Renal cortical epithelial cell (primary cell): ENCODE data around the gene LRMDA. TPM values are rescaled to one million over a fixed set of nuclear protein-coding genes. Genes with fewer than 3 reads are reported as not detected.

Source experiments
- DNase-seq: peaks from one replicate; pipeline ENCODE4 v3.0.0-alpha.2; 2011; ENCODE audit warnings: low read depth
- total RNA-seq: library from RNA; depleted of rRNA; stranded (reverse); fragments of >200 nt; gene quantifications from 2 replicates; pipeline ENCODE4 v1.2.3, GENCODE V29; 2014

The LRMDA gene
- total RNA-seq, 1 donor from 2014 or later: 11.7 TPM

DNA sequence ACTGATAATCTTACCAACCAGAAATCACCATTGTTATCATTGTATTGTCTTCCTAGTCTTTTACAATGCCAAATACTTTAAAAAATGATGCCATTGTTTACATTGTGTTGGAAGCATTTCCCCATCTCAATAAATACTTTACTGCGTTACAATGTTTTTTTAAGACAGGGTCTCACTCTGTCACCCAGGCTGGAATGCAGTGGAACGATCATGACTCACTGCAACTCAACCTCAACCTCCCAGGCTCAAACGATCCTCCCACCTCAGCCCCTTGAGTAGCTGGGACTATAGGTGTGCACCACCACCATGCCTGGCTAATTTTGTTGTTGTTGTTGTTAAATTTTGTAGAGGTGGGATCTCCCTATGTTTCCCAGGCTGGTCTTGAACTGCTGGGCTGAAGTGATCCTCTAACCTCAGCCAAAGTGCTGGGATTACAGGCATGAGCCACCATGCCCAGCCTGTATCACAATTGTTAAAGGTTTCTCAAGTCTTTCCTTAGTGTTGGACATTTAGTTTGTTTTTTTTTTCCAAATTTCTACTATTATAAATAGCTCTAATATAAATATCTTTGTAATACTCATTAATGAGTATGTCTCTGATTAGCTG, 13.5 kb downstream of the LRMDA start:
- DNase-seq: peak; percentile 15

DNA sequence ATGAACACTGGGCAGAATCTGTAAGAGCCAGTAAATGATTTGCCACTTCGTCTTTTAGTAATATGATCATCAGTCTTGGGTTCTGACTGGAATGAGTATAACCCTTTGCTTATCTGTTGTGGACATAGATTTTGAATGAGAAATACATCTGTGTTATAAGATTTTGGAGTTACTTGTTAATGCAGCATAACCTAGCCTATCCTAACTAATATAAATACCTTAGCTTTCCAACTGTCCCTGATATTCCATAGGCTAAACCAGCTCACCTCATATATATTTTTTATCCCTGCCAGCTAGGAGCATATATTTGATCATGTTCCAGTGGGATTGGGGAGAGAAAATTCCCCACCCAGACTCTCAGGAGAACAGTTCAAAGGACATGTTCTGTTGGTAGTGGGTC, 15.1 kb downstream of the LRMDA start:
- DNase-seq: no peak

DNA sequence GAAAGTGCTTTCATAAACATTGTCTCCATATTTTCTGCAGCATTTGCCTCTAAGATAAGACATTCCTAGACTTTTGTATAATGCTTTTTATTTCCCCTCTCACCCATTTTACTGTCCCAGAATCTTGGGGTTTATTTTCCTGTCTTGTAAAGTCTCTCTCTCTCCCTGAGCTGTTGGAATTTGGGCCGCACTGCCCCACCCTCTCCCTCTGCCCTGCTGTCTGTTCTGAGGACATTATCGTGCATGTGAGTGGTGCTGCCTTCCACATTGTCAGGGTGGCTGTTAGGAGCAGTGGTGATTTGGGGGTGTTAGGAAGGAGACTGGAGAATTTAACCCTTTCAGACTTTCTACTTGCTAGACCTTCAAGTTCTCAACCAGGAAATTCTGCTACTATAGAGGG, 16.7 kb downstream of the LRMDA start:
- DNase-seq: no peak

DNA sequence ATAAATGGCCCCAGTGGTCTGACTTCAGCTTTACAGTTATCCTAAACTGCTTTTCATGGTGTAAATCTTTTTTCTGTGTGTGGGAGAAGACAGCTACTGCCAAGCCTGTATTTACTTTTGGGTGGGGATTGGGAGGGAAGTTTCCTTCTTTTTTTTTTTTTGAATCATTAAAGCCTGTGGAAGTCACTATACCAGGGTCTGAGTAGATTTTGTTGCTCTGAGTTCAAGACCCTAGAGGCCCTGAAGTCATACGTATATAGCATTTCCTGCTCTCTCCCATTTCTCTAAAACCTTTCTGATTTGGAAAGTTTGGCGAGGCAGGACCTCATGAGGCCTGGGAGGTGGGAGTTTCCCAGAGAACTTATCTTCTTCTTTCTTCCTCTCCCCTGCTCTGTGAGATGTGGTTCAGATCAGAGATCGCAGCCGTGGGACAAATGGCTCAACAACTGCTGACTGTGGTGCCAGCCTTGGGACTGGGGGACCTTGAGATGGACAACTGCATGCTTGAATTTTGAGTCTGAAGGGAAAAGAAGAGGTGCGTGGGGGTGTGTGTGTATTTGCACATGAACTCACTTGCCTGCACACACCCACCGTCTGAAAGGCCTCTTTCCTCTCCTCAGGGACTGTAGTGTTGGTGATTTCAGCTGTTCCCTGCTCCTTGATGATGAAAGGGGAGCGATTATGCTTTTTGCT, 18.1 kb downstream of the LRMDA start:
- no peak for DNase-seq

DNA sequence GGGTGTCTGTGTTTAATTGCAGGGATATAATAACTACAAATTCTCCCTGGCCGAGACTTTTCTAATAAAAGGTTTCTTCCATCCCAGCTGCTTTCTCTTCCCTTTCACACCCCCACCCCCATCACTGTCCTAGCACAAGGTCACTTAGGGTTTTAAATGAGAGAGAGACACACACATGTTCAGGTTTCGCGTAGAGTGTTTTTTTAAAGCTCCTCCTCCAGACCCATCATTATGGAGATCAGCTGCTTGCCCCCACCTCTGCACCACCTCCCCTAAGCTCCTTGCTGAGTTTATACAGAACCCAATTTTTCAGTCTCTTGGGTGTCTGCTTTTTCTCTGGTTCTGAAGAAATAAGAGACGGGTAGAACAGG, 18.6 kb downstream of the LRMDA start:
- no peak for DNase-seq

DNA sequence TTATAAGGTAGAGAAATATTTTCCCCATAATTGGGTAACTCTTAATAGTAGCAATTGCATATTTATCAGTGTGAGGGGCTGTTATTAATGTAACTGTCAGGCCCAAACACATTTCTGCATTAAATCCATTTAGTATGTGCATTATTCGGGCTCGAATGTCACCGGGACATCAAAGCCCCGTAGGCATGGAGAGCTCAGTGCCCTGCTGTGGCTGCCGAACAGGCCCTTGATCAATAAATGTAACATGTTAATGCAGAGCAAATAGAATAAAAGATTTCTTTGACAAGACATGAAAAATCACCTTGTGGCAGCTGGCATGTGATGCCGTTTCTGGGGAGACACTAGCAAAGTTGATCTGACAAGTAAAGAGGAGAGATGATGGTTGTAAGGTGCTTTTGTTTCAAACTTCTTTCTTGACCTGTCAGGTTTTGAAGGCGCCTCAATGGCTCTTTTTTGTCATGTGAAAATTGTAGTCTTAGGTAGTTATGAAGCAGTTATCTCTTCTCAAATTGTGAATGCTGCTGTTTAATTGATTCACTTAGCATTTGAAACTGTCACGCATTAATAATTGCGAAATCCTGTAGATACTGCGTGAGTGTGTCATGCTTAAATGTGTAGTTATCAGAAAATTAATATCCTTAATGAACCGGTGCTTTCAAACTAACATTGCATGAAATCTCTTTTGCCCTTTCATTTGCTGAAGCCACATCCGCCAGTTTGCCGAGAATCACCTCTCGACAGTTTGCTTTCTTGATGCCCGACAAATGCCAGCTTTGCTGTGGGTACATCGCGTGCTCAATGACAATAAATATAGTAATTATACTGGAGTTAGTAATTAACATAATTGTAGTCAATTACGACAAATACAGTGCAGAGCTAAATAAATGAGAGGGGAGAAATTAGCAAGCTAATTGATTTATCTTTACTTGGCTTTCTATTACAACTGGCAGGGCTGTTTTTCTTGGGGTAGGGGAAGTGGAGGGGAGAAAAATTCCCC, 19.5 kb downstream of the LRMDA start:
- no peak for DNase-seq

DNA sequence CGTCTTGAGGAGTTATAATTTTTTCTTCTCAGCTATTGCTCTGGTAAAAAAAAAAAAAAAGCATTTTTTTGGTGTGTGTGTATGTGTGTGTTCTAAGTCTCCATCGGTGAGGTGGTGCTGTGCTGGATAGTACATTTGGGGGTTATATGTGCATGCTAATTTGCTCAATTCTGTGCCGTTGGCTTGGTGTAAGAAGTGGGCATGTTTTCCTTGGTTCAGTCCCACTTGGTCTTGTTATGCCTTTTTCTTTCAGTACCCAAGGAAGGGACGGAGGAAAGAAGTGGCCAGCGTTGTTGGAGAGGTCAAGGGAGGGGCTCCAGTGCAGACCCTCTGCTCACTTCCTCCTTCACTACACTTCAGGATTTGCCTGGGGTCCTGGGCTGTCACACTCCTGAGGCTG, 20.4 kb downstream of the LRMDA start:
- no peak for DNase-seq

DNA sequence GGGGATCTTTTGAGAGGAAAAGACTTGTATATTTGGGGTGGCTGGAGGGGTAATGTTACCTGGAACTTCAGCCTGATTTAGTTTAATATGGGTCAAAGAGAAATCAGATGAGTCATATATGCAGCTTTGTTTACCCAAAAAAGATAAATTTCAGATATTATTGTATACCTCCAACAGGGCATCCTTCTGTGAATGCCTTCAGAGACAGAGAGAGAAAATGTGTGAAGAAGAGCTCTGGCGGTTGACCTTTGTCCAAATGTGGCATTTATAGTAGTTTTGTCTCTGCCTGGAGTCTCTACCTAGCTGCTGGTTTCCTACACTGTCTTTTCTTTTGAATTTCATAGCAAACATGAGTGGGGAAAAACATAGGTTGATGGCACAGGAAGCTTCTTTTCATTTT, 21.6 kb downstream of the LRMDA start:
- no peak for DNase-seq

DNA sequence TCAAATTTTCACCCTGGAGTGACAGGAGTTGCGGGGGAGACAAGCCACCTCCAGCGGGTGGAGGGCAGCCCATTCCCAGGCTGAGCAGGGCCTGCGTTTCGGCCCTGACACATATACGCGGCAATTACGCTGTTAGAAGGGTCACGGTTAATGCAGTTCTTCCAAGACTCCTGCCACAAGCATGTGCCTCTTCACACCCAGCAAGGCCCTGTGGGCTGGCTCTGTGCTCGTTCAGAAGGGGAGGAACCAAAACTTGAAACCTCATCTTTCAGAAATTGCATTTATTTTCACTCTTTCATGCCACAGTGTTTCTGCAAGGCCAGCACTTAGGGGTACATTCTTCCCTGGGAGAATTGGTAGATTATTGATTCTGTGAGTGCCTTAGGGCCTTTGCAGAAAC, 24.7 kb downstream of the LRMDA start:
- DNase-seq: no peak

DNA sequence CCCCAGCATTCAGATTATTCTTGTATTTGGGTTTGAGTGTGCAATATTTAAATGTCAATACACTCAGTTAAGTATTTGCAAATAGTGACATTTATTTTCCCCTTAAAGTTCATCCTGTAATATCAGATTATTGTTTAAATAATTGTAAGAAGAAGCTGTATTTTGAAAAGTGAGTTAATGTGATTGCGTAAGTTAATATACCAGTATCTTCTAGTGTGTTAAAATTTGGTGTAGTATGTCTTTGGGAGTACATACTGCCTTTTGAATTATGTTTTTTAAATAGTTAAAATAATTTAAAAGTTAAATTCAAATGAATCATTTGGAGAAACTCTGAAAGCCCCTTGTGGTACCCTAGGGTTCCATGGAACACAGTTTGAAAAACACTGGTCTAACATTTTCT, 28.6 kb downstream of the LRMDA start:
- DNase-seq: no peak

DNA sequence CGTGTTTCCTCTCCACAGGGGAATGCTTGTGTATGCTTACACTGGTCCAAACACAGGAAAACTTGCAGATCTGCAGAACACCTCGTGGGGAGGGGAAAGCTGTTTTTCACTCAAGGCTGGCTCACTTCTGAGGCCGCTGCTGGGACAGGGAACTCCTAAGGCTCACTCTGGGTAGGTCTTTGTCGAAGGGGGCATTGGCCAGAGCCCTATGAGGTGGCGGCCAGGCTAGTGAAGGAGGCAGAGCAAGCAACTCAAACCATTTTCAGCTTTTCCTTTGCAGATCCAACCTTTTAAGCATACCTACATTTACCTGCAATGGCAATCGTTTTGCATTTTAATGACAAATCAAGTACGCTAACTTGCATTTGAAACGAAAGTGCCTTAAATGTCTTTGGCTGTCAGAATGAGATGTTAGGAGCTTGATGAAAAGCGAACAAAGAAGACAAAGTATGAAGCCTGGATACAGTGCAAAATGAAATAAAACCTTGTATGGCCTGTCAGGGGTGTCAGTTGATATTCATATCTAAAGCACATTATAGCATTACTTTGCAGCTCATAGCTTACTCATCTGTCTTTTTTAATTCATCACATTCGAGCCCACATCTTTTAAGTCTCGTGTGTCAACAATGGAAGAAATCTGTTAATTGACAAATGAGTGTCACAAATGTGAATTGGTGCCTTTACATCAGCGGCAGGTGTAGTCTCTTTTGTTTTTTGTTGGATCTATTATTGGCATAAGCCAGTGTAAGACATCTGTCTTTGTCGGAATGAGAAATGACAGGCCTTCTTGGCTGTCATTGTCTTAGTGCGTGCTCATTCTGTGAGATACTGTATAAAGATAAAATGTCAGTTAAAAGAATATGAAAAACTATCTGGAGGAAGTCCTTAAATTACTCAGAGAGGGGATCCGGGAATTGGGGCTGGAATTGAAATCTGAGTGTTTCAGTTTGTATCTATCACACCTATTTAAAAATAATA, 30.5 kb downstream of the LRMDA start:
- no peak for DNase-seq

DNA sequence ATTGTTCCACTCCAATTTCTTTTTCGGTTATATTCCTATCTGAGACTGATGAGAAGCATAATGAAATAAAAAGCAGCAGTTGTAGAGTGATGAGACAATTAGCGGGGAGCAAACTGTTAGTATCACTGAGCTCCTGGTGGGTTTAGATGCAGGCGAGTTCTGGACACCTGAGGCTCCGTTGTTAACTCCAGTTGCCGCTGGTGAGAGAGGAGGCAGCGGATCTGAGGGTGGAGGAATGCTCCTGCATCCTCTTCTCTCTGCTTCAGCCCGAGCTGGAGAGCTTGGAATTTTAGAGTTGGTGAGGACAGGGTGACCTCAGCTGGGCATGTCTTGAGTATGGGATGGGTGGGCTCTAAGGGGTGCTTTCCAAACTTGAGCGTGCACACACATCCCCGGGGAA, 31.4 kb downstream of the LRMDA start:
- no peak for DNase-seq

DNA sequence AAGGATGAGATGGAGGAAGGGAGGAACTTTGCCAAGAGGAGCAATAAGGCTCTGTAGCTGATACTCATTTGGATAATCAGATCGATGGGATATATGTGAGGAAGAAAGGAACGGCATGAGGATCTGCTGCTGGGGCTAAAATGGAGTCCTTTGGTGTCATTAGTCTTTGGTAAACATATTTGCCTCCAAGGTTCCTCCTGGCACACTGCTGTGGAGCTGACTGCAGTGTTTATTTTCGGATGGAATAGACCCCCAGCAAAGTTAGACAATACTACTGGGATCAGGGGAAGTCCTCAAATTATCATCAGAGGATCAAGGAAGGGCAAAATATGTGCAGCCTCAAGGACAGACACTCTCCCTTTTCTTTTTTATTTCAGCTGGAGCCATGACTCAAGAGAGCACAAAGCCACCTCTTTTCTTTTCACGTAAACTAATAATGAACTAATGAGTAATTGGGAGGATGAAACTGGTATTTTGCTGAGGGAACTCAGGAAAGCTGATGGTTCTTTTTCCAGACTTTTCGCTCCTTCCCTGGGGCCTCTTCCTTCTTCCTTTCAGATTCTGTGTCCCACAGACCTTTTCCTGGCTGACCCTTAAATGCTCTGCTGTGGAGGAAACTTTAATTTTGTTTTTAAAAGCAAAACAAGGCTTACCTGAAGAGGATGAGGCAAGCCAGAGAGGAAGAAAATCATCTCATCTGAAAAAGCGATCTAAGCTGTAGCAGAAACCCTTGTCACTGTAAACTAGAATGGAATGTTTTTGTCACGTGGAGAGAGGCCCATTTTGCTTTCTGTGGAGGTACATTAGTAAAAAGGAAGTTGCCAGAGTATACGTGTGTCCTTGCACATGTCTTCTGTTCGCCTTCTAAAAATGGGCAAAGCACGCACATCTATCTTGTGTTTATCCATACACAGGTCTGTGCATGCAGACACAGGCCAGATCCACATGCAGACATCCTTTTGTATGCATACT, 33.3 kb downstream of the LRMDA start:
- DNase-seq: no peak

DNA sequence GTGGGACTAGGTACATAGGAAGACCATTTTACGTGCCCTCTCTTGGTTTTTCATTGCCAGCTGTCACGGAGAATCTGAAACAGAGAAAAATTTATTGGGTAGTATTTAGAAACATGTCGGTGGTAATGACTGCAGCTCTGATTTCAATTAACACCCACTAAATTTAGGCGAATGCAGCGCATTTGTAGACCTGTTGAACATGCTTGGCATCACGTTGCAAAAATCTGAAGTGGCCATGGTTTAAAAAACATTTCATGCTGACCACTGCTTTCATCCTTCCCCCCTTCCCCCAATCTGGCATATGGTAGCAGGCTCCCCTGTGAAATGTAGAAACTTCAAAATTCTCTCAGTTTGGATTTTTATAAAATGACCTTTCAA, 34.0 kb downstream of the LRMDA start:
- no peak for DNase-seq

DNA sequence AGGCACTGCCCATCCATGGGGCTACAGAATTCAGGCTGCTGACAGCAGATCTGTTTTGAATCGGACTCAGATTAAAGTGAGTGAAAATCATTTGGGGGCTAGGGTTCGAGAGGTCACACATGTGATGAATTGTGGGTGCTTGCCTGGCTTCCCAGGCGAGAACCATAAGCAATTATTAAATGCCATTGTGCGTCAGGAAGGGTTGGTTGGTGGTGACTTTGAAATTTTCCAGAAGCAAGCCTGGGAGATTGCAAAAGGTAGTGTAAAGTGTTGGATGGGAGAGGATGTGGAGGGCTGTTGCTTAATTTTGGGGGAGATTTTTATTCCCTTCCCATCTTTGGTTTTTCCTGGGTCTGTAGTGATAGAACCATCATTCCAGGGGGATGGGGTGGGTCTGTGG, 34.6 kb downstream of the LRMDA start:
- DNase-seq: no peak

DNA sequence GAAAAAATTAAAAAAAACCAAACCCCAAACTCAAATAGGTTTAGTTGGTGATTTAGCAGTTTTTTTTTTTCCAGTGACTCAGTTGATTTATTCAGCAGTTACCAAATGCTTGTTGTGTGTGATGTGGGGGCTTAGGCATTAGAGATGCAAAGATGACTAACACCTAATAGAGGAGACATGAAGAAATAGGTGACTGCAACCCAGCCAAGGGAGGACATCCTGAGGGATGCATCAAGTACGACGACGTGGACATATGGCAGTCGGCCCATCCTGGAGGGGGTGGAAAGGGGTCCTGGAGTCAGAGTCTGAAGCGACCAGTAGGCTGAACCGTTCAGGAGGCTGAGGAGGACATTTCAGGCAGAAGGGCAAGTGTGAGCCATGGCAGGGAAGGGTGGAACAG, 35.5 kb downstream of the LRMDA start:
- peak; percentile 77 for DNase-seq

DNA sequence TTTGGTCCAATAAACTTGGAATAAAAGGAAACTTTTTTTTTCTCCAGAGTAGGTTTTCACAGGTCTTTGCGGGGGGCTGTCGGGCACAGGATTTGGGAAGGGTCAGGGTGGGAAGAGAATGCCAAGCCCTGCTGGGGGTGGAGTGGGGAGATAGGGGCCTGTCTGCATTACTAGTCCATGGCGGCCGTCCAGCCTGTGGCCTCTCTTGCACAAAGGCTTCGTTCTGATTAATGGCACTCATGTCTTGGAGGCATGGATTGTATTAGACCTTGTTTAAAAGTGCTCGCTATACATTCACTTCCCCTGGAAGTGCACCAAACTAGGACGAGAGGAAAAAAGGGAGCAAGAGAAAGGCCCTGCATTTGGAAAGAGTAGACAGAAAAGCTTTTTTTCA, 37.2 kb downstream of the LRMDA start:
- no peak for DNase-seq

DNA sequence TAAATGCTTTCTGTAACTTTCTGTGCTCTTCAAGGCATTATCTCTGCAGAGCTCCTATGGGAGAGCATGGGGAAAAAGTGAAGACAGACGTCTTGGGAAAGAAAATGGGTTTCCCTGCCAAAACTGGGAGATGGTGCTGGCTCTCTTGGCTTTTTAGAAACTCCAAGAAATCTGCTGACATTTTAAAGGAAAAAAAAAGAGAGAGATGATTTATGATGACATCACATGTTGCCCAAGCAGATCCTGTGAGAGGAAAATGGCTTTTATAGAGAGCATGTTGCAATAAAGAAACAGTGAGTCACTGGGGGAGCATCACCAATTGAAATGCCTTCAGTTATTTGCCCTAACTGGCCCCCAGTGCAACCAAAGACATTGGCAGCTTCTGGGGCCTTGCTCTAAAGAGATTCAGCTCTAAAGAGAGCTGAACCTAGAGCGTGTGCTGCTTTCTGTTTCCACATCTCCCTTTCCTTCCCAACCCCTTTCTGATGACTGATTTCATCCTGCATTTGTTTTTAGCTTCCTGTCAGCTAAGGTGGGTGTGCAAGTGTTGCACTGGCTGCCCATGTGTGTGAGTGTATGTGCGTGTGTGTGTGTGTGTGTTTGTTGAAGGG, 37.7 kb downstream of the LRMDA start:
- DNase-seq: peak; percentile 93

DNA sequence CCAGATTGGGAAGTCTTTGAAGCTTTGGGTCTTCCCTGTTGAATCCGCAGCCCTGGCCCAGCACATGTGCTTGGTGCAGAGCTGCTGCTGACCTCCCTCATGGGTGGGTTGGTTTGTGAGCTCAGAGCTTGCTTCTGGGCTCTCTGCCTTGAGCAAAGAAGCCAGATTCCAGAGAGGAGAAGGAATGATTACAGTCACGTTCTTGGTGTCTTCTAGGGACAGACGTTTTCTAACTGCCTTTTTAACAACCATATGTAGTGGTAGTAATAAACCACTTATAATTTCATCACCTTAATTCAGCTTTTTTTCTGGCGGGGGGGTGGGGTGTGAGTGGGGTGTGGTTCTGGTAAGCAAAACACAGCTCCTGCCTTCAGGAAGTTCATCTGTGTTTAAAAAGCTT, 39.5 kb downstream of the LRMDA start:
- no peak for DNase-seq

DNA sequence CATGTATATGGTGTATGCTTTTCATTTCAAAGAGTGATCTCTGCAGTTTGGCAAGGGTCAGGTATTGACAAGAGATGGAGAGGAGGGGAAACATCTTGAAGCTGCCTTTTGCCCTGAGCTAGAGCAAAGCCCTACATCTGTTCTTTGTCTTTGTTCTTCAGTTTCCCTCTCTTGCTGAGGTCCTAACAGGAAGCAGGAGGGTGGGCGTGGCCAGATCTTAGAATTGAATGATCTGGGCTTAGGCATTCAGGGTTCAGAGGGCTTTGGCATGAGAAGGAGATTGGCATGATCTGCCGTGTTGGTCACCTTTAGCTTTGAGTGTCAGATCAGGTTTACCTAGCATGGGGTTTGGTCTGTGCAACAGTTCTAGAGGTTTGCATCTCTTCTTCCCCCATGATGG, 41.3 kb downstream of the LRMDA start:
- DNase-seq: no peak
